IPS-18a (cell line): ENCODE results near the gene CHCHD1.

Experiments
- H3K27ac ChIP-seq: one replicate; pipeline ENCODE4 v1.5.1; 2013; ENCODE audit warnings: low read length
- H3K27me3 ChIP-seq: one replicate; pipeline ENCODE4 v1.6.1; 2013; ENCODE audit warnings: mild to moderate bottlenecking, low read length; ENCODE audit not compliant: control insufficient read depth, insufficient read depth
- H3K36me3 ChIP-seq: one replicate; pipeline ENCODE4 v1.6.1; 2013; ENCODE audit warnings: low read depth, low read length; ENCODE audit not compliant: control insufficient read depth
- H3K4me1 ChIP-seq: one replicate; pipeline ENCODE4 v1.6.1; 2013; ENCODE audit warnings: low read depth, low read length; ENCODE audit not compliant: control insufficient read depth
- H3K4me3 ChIP-seq: one replicate; pipeline ENCODE4 v1.5.1; 2013; ENCODE audit warnings: low read length
- H3K9ac ChIP-seq: one replicate; pipeline ENCODE4 v1.6.1; 2013; ENCODE audit warnings: mild to moderate bottlenecking, low read length, moderate library complexity
- H3K9me3 ChIP-seq: one replicate; pipeline ENCODE4 v1.6.1; 2013; ENCODE audit warnings: low read depth, low read length; ENCODE audit not compliant: control insufficient read depth

The CHCHD1 gene

GRCh38 chr10:73746721-73747120 is 35.1 kb upstream of the CHCHD1 start:
- H3K4me3 ChIP-seq, result no peak overlapping the region
- peaks cover 19% of the 10 kb centered on the region for H3K4me1 ChIP-seq
- H3K27ac ChIP-seq, result no peak overlapping the region
- H3K36me3 ChIP-seq, result peaks cover 25% of the 10 kb centered on the region
- H3K9ac ChIP-seq, result no peak overlapping the region
- H3K9me3 ChIP-seq, result no peaks in the 10 kb centered on the region
- H3K27me3 ChIP-seq, result no peaks in the 10 kb centered on the region

- no peak overlapping the region for H3K4me3 ChIP-seq
- H3K27me3 ChIP-seq, result no peaks in the 10 kb centered on the region
- peaks cover 47% of the 10 kb centered on the region for H3K36me3 ChIP-seq
- no peaks in the 10 kb centered on the region for H3K9me3 ChIP-seq
- no peaks in the 10 kb centered on the region for H3K4me1 ChIP-seq
- no peak overlapping the region for H3K27ac ChIP-seq
- no peak overlapping the region for H3K9ac ChIP-seq
Observed at GRCh38 chr10:73750819-73751218, 31.0 kb upstream of the CHCHD1 start.

- Histone ChIP-seq H3K36me3 (peaks cover 42% of the 10 kb centered on the region), H3K27me3 (no peaks in the 10 kb centered on the region)
Observed at GRCh38 chr10:73756183-73756582, 25.7 kb upstream of the CHCHD1 start.

GRCh38 chr10:73758704-73759511 is 22.9 kb upstream of the CHCHD1 start:
- peaks cover 50% of the 10 kb centered on the region for H3K36me3 ChIP-seq
- no peak overlapping the region for H3K27ac ChIP-seq
- H3K27me3 ChIP-seq, result no peaks in the 10 kb centered on the region
- H3K4me1 ChIP-seq, result no peaks in the 10 kb centered on the region
- H3K9me3 ChIP-seq, result no peaks in the 10 kb centered on the region
- H3K9ac ChIP-seq, result no peak overlapping the region
- H3K4me3 ChIP-seq, result no peak overlapping the region

More at GRCh38 chr10:73756183-73756582, 25.7 kb upstream of the CHCHD1 start:
- H3K9ac ChIP-seq, result no peak overlapping the region
- no peaks in the 10 kb centered on the region for H3K9me3 ChIP-seq
- H3K27ac ChIP-seq, result no peak overlapping the region
- no peak overlapping the region for H3K4me3 ChIP-seq
- H3K4me1 ChIP-seq, result no peaks in the 10 kb centered on the region

GRCh38 chr10:73759512-73760115 is 22.2 kb upstream of the CHCHD1 start:
- peaks cover 48% of the 10 kb centered on the region for H3K36me3 ChIP-seq
- no peaks in the 10 kb centered on the region for H3K4me1 ChIP-seq
- no peak overlapping the region for H3K9ac ChIP-seq
- no peak overlapping the region for H3K27ac ChIP-seq
- H3K4me3 ChIP-seq, result no peak overlapping the region
- no peaks in the 10 kb centered on the region for H3K9me3 ChIP-seq
- no peaks in the 10 kb centered on the region for H3K27me3 ChIP-seq

- no peaks in the 10 kb centered on the region for H3K4me1 ChIP-seq
- H3K9ac ChIP-seq, result no peak overlapping the region
- H3K9me3 ChIP-seq, result no peaks in the 10 kb centered on the region
- H3K4me3 ChIP-seq, result no peak overlapping the region
- no peaks in the 10 kb centered on the region for H3K27me3 ChIP-seq
- peaks cover 66% of the 10 kb centered on the region for H3K36me3 ChIP-seq
- no peak overlapping the region for H3K27ac ChIP-seq
Observed at GRCh38 chr10:73761781-73762180, 20.1 kb upstream of the CHCHD1 start.

GRCh38 chr10:73762915-73763314 is 18.9 kb upstream of the CHCHD1 start:
- no peak overlapping the region for H3K4me3 ChIP-seq
- no peak overlapping the region for H3K9ac ChIP-seq
- no peaks in the 10 kb centered on the region for H3K4me1 ChIP-seq
- H3K27me3 ChIP-seq, result no peaks in the 10 kb centered on the region
- H3K27ac ChIP-seq, result no peak overlapping the region
- no peaks in the 10 kb centered on the region for H3K9me3 ChIP-seq
- peaks cover 68% of the 10 kb centered on the region for H3K36me3 ChIP-seq

GRCh38 chr10:73763343-73763742 is 18.5 kb upstream of the CHCHD1 start:
- Histone ChIP-seq H3K27me3 (no peaks in the 10 kb centered on the region), H3K9me3 (no peaks in the 10 kb centered on the region), H3K36me3 (peaks cover 68% of the 10 kb centered on the region), H3K4me1 (no peaks in the 10 kb centered on the region), H3K9ac (no peak overlapping the region), H3K27ac (no peak overlapping the region), H3K4me3 (no peak overlapping the region)

- peaks cover 75% of the 10 kb centered on the region for H3K36me3 ChIP-seq
- H3K9ac ChIP-seq, result no peak overlapping the region
- no peak overlapping the region for H3K4me3 ChIP-seq
- no peaks in the 10 kb centered on the region for H3K27me3 ChIP-seq
- H3K27ac ChIP-seq, result no peak overlapping the region
- no peaks in the 10 kb centered on the region for H3K9me3 ChIP-seq
- no peaks in the 10 kb centered on the region for H3K4me1 ChIP-seq
Observed at GRCh38 chr10:73765066-73765465, 16.8 kb upstream of the CHCHD1 start.

- Histone ChIP-seq H3K9ac (no peak overlapping the region), H3K4me3 (no peak overlapping the region), H3K27ac (no peak overlapping the region), H3K36me3 (peaks cover 52% of the 10 kb centered on the region), H3K4me1 (peaks cover 8% of the 10 kb centered on the region), H3K27me3 (no peaks in the 10 kb centered on the region), H3K9me3 (no peaks in the 10 kb centered on the region)
Observed at GRCh38 chr10:73768881-73769280, 13.0 kb upstream of the CHCHD1 start.

- no peak overlapping the region for H3K27ac ChIP-seq
- H3K27me3 ChIP-seq, result no peaks in the 10 kb centered on the region
- H3K4me3 ChIP-seq, result no peak overlapping the region
- no peaks in the 10 kb centered on the region for H3K9me3 ChIP-seq
- H3K36me3 ChIP-seq, result peaks cover 51% of the 10 kb centered on the region
- no peak overlapping the region for H3K9ac ChIP-seq
- H3K4me1 ChIP-seq, result peaks cover 10% of the 10 kb centered on the region
Observed at GRCh38 chr10:73769396-73769795, 12.5 kb upstream of the CHCHD1 start.
